ENCODE results near the gene SLC10A3. TPM values are rescaled to one million over a fixed set of nuclear protein-coding genes. Genes with fewer than 3 reads are reported as not detected.

Gene SLC10A3
- total RNA-seq, 2 donors from 2014 or later, result 26.7 to 55.5 TPM

DNA sequence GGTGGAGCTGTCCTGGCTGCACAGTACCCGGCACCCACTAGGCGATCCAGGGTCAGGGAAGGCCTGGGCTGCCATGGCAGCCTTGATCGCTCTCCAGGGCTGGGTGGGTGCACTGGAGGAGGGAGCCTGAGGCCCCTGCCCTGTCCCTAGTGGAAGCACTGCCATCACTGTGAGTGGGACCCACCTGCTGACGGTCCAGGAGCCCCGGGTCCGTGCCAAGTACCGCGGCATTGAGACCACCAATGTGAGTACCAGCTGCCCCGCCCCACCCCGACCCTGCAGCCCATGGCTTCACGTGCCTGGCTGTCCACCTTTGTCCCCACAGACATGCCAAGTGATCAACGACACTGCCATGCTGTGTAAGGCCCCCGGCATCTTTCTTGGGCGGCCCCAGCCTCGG is 23.5 kb downstream of the SLC10A3 start:
- no peak for DNase-seq (ENCODE audit: low spot score)
- no peaks in the 10 kb centered on the region for H3K9me3 ChIP-seq
- TF ChIP-seq, protein P1, sequence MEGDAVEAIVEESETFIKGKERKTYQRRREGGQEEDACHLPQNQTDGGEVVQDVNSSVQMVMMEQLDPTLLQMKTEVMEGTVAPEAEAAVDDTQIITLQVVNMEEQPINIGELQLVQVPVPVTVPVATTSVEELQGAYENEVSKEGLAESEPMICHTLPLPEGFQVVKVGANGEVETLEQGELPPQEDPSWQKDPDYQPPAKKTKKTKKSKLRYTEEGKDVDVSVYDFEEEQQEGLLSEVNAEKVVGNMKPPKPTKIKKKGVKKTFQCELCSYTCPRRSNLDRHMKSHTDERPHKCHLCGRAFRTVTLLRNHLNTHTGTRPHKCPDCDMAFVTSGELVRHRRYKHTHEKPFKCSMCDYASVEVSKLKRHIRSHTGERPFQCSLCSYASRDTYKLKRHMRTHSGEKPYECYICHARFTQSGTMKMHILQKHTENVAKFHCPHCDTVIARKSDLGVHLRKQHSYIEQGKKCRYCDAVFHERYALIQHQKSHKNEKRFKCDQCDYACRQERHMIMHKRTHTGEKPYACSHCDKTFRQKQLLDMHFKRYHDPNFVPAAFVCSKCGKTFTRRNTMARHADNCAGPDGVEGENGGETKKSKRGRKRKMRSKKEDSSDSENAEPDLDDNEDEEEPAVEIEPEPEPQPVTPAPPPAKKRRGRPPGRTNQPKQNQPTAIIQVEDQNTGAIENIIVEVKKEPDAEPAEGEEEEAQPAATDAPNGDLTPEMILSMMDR (IDR thresholded peaks at IDR 0.05), result no peak
- H3K4me3 ChIP-seq, result no peak overlapping the region
- H3K27ac ChIP-seq, result no peak overlapping the region
- H3K4me1 ChIP-seq (ENCODE audit: control insufficient read depth in 1 of 2, low read depth in 2 of 2), result no peaks in the 10 kb centered on the region
- H3K36me3 ChIP-seq, result peaks cover 18% of the 10 kb centered on the region
- no peak for ATAC-seq (ENCODE audit: insufficient number of reproducible peaks, low FRiP score, low read depth)
- H3K27me3 ChIP-seq (replicated peaks; ENCODE audit: insufficient read depth), result no peaks in the 10 kb centered on the region

DNA sequence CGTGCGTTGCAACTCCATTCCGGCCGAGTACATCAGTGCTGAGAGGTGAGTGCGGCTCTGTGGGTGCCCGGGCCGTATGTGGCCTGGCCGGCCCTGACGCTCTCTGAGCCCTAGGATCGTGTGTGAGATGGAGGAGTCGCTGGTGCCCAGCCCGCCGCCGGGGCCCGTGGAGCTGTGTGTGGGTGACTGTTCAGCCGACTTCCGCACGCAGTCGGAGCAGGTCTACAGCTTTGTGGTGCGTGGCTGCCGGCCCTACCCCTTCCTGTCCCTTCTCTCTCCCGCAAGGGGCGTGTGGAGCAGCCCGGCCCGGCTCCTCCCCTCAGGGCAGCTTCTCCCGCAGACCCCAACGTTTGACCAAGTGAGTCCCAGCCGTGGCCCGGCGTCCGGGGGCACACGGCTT is 24.4 kb downstream of the SLC10A3 start:
- Histone ChIP-seq H3K36me3 (peaks cover 16% of the 10 kb centered on the region), H3K4me3 (no peak overlapping the region), H3K9me3 (no peaks in the 10 kb centered on the region), H3K27me3 (replicated peaks; ENCODE audit: insufficient read depth) (no peaks in the 10 kb centered on the region), H3K27ac (no peak overlapping the region), H3K4me1 (ENCODE audit: control insufficient read depth in 1 of 2, low read depth in 2 of 2) (no peaks in the 10 kb centered on the region)
- DNase-seq (ENCODE audit: low spot score) (no peak), ATAC-seq (ENCODE audit: insufficient number of reproducible peaks, low FRiP score, low read depth) (no peak)
- TF ChIP-seq, protein P1 (IDR thresholded peaks at IDR 0.05), result no peak

DNA sequence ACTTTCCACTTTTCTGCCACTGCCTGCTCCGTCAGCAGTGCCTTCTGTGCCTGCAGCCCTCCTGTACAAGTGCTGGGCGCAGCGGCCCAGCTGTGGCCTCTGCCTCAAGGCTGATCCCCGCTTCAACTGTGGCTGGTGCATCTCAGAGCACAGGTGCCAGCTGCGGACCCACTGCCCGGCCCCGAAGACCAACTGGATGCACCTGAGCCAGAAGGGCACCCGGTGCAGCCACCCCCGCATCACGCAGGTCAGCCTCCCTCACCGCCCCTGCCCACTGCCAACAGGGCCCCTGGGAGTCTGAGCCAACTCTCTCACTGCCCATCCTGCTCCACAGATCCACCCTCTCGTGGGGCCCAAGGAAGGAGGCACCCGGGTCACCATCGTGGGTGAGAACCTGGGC is 24.8 kb downstream of the SLC10A3 start:
- H3K9me3 ChIP-seq, result no peaks in the 10 kb centered on the region
- no peak overlapping the region for H3K4me3 ChIP-seq
- no peaks in the 10 kb centered on the region for H3K27me3 ChIP-seq (replicated peaks; ENCODE audit: insufficient read depth)
- no peak overlapping the region for H3K27ac ChIP-seq
- ATAC-seq (ENCODE audit: insufficient number of reproducible peaks, low FRiP score, low read depth) (no peak), DNase-seq (ENCODE audit: low spot score) (no peak)
- H3K36me3 ChIP-seq, result peaks cover 15% of the 10 kb centered on the region
- no peaks in the 10 kb centered on the region for H3K4me1 ChIP-seq (ENCODE audit: control insufficient read depth in 1 of 2, low read depth in 2 of 2)
- TF ChIP-seq, protein P1 (IDR thresholded peaks at IDR 0.05), result no peak

DNA sequence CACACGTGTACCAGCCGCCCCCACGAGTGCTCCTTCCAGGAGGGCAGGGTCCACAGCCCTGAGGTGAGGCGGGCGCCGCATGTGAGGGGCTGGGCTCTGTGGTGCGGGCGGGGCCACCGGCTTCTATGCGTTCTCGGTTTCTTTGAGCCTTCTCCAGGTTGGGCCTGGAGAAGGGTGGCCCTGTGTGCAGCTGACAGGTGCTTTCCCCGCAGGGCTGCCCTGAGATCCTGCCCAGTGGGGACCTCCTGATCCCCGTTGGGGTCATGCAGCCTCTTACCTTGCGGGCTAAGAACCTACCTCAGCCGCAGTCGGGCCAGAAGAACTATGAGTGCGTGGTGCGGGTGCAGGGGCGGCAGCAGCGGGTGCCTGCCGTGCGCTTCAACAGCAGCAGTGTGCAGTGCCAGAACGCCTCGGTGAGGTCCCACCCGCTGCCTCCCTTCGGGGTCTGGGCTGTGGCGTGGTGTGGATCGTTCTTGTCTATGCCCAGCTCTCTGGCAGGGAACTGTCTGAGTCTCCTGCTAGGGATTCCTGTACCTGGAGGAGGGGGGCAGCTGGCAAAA is 25.5 kb downstream of the SLC10A3 start:
- no peaks in the 10 kb centered on the region for H3K27me3 ChIP-seq (replicated peaks; ENCODE audit: insufficient read depth)
- peaks cover 15% of the 10 kb centered on the region for H3K36me3 ChIP-seq
- ATAC-seq (ENCODE audit: insufficient number of reproducible peaks, low FRiP score, low read depth) (no peak), DNase-seq (ENCODE audit: low spot score) (no peak)
- no peaks in the 10 kb centered on the region for H3K9me3 ChIP-seq
- H3K27ac ChIP-seq, result no peak overlapping the region
- TF ChIP-seq, protein P1 (IDR thresholded peaks at IDR 0.05), result no peak
- peaks cover 0 to 6% of the 10 kb centered on the region in 2 donors for H3K4me1 ChIP-seq (ENCODE audit: control insufficient read depth in 1 of 2, low read depth in 2 of 2)
- H3K4me3 ChIP-seq, result no peak overlapping the region

DNA sequence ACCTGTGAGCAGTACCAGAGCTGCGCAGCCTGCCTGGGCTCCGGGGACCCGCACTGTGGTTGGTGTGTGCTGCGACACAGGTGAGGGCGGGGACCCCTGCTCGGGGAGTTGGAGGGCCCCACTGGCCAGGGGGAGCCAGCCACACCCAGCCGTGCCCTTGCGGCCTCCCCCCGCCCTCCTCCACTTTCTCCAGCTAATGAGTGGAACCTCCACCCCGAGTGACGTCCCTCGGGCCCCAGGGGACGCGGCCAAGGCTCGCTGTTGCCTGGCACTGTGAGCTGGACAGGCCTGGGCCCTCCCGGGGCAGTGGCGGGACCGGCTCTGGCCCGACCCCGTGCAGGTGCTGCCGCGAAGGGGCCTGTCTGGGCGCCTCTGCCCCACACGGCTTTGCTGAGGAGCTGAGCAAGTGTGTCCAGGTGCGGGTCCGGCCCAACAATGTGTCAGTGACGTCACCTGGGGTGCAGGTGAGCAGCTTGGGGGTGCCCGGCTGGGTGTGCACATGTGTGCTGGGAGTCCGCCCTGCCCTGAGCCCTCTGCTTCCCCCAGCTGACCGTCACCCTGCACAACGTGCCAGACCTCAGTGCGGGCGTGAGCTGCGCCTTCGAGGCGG is 26.7 kb downstream of the SLC10A3 start:
- DNase-seq (ENCODE audit: low spot score) (no peak), ATAC-seq (ENCODE audit: insufficient number of reproducible peaks, low FRiP score, low read depth) (no peak)
- Histone ChIP-seq H3K27ac (no peak overlapping the region), H3K36me3 (peaks cover 15% of the 10 kb centered on the region), H3K9me3 (no peaks in the 10 kb centered on the region), H3K27me3 (replicated peaks; ENCODE audit: insufficient read depth) (no peaks in the 10 kb centered on the region), H3K4me1 (ENCODE audit: control insufficient read depth in 1 of 2, low read depth in 2 of 2) (peaks cover 0 to 10% of the 10 kb centered on the region in 2 donors), H3K4me3 (no peak overlapping the region)
- TF ChIP-seq, protein P1 (IDR thresholded peaks at IDR 0.05), result no peak

Data from thoracic aorta (tissue), 2 donors.